Ovary (tissue), 3 donors: ENCODE results near the gene CACNA2D1.

Source experiments
- CTCF ChIP-seq, 3 donors: fragments of 450-650 bp in 2 of 3; fragments of 200-600 bp in 1 of 3; IDR thresholded peaks; one replicate each; pipeline versions ENCODE4 v1.5.1 to v1.8.0; 2016 to 2022; ENCODE audit warnings: antibody characterized with exemption in 3 of 3, mild to moderate bottlenecking in 1 of 3
- EP300 ChIP-seq: sonication (generic); formaldehyde crosslinking; IDR thresholded peaks from one replicate; pipeline ENCODE4 v1.6.1; 2017; ENCODE audit warnings: antibody characterized with exemption
- donor health status: DM: no; HTN: no; CAD: no.

- no peak for TF ChIP-seq CTCF (IDR thresholded peaks at IDR 0.05)
- TF ChIP-seq EP300 = no peak
These were observed 186.4 kb downstream of the CACNA2D1 start for GRCh38 chr7:82257118-82257695.
